ENCODE measurements around the gene DCTN2. TPM values are rescaled to one million over a fixed set of nuclear protein-coding genes. Genes with fewer than 3 reads are reported as not detected.

Gene DCTN2
- total RNA-seq, 2 experiments from 2014 or later, result 68.4 to 97.2 TPM

- ChIA-PET CTCF (ENCODE audit: unreplicated experiment) (no interaction called here), POLR2A (no interaction called here)
- peak within 1 kb of the TSS; percentile 41 for H3K4me2 ChIP-seq (ENCODE audit: low read length)
- no peaks in the 10 kb centered on the region for H3K36me3 ChIP-seq (ENCODE audit: insufficient read depth, low read length)
- H3K4me1 ChIP-seq (ENCODE audit: insufficient read depth, low read length, poor library complexity, severe bottlenecking), result peaks cover 17% of the 10 kb centered on the region
- no peak within 1 kb of the TSS for H3K27ac ChIP-seq (ENCODE audit: low read depth, low read length, poor library complexity, severe bottlenecking)
- H2AFZ ChIP-seq (ENCODE audit: low read length), result peak within 1 kb of the TSS; percentile 34; the same call in 1 of the 2 replicates
- peak; percentile 35 for DNase-seq (ENCODE audit: low spot score)
- no peaks in the 10 kb centered on the region for H3K9me3 ChIP-seq (ENCODE audit: low read length)
- H3K79me2 ChIP-seq (ENCODE audit: insufficient read depth, low read depth, low read length), result peaks cover 16% of the 10 kb centered on the region; the same call in 1 of the 2 replicates
- intact Hi-C loops (cut with micrococcal nuclease; ENCODE audit: unreplicated experiment), result no loop called here
- no peaks in the 10 kb centered on the region for H4K20me1 ChIP-seq (ENCODE audit: insufficient read depth, low read length)
- no peaks in the 10 kb centered on the region for H3K9me2 ChIP-seq (ENCODE audit: insufficient read depth, low read length)
- BruUV-seq (replicated peaks), result no TSS peak
- TF ChIP-seq, protein P1, sequence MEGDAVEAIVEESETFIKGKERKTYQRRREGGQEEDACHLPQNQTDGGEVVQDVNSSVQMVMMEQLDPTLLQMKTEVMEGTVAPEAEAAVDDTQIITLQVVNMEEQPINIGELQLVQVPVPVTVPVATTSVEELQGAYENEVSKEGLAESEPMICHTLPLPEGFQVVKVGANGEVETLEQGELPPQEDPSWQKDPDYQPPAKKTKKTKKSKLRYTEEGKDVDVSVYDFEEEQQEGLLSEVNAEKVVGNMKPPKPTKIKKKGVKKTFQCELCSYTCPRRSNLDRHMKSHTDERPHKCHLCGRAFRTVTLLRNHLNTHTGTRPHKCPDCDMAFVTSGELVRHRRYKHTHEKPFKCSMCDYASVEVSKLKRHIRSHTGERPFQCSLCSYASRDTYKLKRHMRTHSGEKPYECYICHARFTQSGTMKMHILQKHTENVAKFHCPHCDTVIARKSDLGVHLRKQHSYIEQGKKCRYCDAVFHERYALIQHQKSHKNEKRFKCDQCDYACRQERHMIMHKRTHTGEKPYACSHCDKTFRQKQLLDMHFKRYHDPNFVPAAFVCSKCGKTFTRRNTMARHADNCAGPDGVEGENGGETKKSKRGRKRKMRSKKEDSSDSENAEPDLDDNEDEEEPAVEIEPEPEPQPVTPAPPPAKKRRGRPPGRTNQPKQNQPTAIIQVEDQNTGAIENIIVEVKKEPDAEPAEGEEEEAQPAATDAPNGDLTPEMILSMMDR (conservative IDR thresholded peaks at IDR 0.05; ENCODE audit: low read length), result 0 out of 2 replicates have a peak, but pooled peaks have one; percentile 16
- no peak for TF ChIP-seq EZH2phosphoT487 (IDR thresholded peaks at IDR 0.05; ENCODE audit: borderline replicate concordance, low read depth, low read length)
- peak within 1 kb of the TSS; percentile 23 for H3K4me3 ChIP-seq (ENCODE audit: low read depth, low read length, poor library complexity, severe bottlenecking)
These were observed 3.1 kb upstream of the DCTN2 start, which contains the start of gene KIF5A for GRCh38 chr12:57549909-57550640. TSS of gene KIF5A (plus strand) at chr12:57550044. CDS start at chr12:57550272, 228 bp downstream.

DNA sequence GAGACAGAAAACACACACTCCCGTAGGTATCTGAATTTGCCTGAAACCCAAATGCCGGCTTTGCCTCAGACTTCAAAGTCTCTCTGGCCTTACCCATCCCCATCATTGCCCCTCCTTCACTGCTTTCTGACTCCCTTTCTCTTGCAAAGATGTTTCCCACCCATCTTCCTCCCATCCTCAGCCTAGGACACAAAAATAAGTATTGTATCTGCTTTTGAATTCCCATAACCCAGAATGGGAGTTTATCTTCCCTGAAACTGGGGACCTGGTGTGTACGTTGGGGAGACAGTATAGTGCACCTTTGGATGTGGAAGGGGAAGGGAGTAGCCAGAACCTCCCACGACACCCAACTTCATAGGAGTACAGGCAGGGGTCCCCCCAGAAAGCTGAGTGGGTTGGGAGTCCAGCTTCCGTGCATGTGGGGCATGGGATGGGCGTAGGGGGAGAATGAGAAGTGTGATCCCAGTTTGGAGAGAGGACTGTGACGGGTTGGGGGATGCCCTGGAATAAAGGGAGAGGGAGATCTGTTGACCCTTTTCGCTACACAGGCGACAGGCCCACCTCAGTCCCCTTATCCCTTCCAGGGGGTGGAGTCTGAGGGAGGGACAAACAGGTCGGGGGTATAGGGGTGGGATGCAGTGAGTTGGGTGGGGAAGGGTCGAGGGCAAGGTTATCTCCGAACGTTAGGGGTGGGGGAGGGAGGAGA, 2.4 kb upstream of the DCTN2 start:
- H4K20me1 ChIP-seq (ENCODE audit: insufficient read depth, low read length), result no peaks in the 10 kb centered on the region
- TF ChIP-seq EZH2phosphoT487 (IDR thresholded peaks at IDR 0.05; ENCODE audit: borderline replicate concordance, low read depth, low read length), result no peak
- TF ChIP-seq, protein P1 (conservative IDR thresholded peaks at IDR 0.05; ENCODE audit: low read length), result no peak
- POLR2A ChIA-PET, result no interaction called here
- H3K9me3 ChIP-seq (ENCODE audit: low read length), result no peaks in the 10 kb centered on the region
- CTCF ChIA-PET (ENCODE audit: unreplicated experiment), result no interaction called here
- intact Hi-C loops (cut with micrococcal nuclease; ENCODE audit: unreplicated experiment), result no loop called here
- no TSS peak for BruUV-seq (replicated peaks)
- H3K4me2 ChIP-seq (ENCODE audit: low read length), result peak overlapping the region; percentile 41
- DNase-seq (ENCODE audit: low spot score), result no peak
- H3K4me1 ChIP-seq (ENCODE audit: insufficient read depth, low read length, poor library complexity, severe bottlenecking), result peaks cover 17% of the 10 kb centered on the region
- peak overlapping the region; percentile 23 for H3K4me3 ChIP-seq (ENCODE audit: low read depth, low read length, poor library complexity, severe bottlenecking)
- H2AFZ ChIP-seq (ENCODE audit: low read length), result peak overlapping the region; percentile 34; the same call in 1 of the 2 replicates
- H3K79me2 ChIP-seq (ENCODE audit: insufficient read depth, low read depth, low read length), result peaks cover 16% of the 10 kb centered on the region; the same call in 1 of the 2 replicates
- no peaks in the 10 kb centered on the region for H3K36me3 ChIP-seq (ENCODE audit: insufficient read depth, low read length)
- H3K27ac ChIP-seq (ENCODE audit: low read depth, low read length, poor library complexity, severe bottlenecking), result no peak overlapping the region
- H3K9me2 ChIP-seq (ENCODE audit: insufficient read depth, low read length), result no peaks in the 10 kb centered on the region
